Choroid plexus epithelial cell (primary cell): Measurements from ENCODE around the gene PPM1H.

Source experiments
- DNase-seq: peaks from one replicate; pipeline ENCODE4 v3.0.0-alpha.2; 2010; ENCODE audit warnings: low read depth
- H3K4me3 ChIP-seq: 2 replicates; pipeline ENCODE4 v1.5.1; 2011; ENCODE audit warnings: low read depth, mild to moderate bottlenecking, control low read depth, low read length, moderate library complexity
- TF ChIP-seq, protein P1 (sequence below): conservative IDR thresholded peaks from 2 replicates; pipeline ENCODE4 v1.5.1; 2011; ENCODE audit warnings: low read depth, mild to moderate bottlenecking, control low read depth, inconsistent platforms, low read length, moderate library complexity

The PPM1H gene

GRCh38 chr12:62806244-62806836, 128.6 kb downstream of the PPM1H start:
- TF ChIP-seq, protein P1, sequence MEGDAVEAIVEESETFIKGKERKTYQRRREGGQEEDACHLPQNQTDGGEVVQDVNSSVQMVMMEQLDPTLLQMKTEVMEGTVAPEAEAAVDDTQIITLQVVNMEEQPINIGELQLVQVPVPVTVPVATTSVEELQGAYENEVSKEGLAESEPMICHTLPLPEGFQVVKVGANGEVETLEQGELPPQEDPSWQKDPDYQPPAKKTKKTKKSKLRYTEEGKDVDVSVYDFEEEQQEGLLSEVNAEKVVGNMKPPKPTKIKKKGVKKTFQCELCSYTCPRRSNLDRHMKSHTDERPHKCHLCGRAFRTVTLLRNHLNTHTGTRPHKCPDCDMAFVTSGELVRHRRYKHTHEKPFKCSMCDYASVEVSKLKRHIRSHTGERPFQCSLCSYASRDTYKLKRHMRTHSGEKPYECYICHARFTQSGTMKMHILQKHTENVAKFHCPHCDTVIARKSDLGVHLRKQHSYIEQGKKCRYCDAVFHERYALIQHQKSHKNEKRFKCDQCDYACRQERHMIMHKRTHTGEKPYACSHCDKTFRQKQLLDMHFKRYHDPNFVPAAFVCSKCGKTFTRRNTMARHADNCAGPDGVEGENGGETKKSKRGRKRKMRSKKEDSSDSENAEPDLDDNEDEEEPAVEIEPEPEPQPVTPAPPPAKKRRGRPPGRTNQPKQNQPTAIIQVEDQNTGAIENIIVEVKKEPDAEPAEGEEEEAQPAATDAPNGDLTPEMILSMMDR = no peak
- DNase-seq = no peak
- H3K4me3 ChIP-seq = no peak overlapping the region

- H3K4me3 ChIP-seq = no peak overlapping the region
- DNase-seq = no peak
- TF ChIP-seq, protein P1 = no peak
Observed at GRCh38 chr12:62805517-62805916, 129.4 kb downstream of the PPM1H start.

GRCh38 chr12:62803756-62804155, 131.2 kb downstream of the PPM1H start:
- no peak for DNase-seq
- TF ChIP-seq, protein P1 = no peak
- H3K4me3 ChIP-seq = no peak overlapping the region

GRCh38 chr12:62802984-62803383, 132.0 kb downstream of the PPM1H start:
- peak; percentile 75 for DNase-seq
- TF ChIP-seq, protein P1 = peak; percentile 58
- no peak overlapping the region for H3K4me3 ChIP-seq

GRCh38 chr12:62802321-62802720, 132.6 kb downstream of the PPM1H start:
- no peak for DNase-seq
- H3K4me3 ChIP-seq = no peak overlapping the region
- TF ChIP-seq, protein P1 = no peak

- no peak for DNase-seq
- TF ChIP-seq, protein P1 = no peak
- no peak overlapping the region for H3K4me3 ChIP-seq
Observed at GRCh38 chr12:62801796-62802195, 133.2 kb downstream of the PPM1H start.

DNA sequence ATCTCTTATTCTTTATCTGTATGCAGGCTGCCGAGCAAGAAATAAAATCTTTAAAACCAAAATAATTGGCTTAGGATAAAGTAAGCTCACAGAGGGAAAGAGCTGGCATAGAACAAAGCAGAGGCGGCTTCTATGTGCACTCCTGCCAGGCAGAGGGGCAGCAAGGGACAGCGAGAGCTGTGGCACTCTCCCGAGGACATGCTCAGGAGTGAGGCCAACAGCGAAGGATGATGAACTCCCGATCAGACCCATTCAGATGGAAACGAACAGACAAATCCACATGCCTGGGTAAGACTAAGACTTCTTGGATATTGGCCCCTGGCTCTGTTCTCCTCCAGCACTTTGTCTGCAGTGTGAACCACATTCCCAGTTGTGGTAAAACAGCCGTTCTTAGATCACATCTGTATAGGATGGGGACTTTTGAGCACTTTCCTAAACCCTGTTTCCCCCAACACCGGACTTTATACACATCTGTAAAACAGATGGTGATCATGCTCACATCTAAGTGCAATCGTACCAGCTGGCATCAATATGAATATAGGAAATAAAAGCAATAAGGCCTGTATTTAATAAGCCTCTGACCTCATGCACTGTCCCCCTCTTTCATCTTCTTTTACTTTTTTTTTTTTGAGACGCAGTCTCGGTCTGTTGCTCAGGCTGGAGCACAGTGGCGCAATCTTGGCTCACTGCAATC, 134.1 kb downstream of the PPM1H start:
- no peak for DNase-seq
- TF ChIP-seq, protein P1 = no peak
- H3K4me3 ChIP-seq = no peak overlapping the region
